HG03025 (cell line): ENCODE results near the gene SGSH.
"Not testable (repeated sequence)": the region's sequence is repeated elsewhere in the genome, so short reads cannot be mapped to it uniquely, and the experiment has no call there.

Experiments
- ATAC-seq: cut with Tn5 transposase; IDR thresholded peaks from one replicate; pipeline ENCODE4 v1.9.1; 2021; ENCODE audit warnings: mild to moderate bottlenecking, moderate library complexity; ENCODE audit not compliant: unreplicated experiment, low FRiP score

SGSH gene

GRCh38 chr17:80220054-80220735 lies at the start of gene SGSH, which contains the start of gene SLC26A11:
Gene SGSH (minus strand): TSS chr17:80220333. CDS start chr17:80220313, 20 bp downstream.
Gene SLC26A11 (plus strand): TSS chr17:80220427. CDS start chr17:80221561, 1,134 bp downstream.
- ATAC-seq = no peak

- ATAC-seq = no peak
Measured at GRCh38 chr17:80269405-80269807, 49.3 kb upstream of the SGSH start.

GRCh38 chr17:80268427-80268826 lies 48.3 kb upstream of the SGSH start:
- no peak for ATAC-seq

GRCh38 chr17:80267391-80267790 lies 47.3 kb upstream of the SGSH start:
- no peak for ATAC-seq

GRCh38 chr17:80265205-80266068 lies 45.3 kb upstream of the SGSH start:
- ATAC-seq = no peak

GRCh38 chr17:80264205-80265075 lies 44.3 kb upstream of the SGSH start:
- no peak for ATAC-seq

GRCh38 chr17:80263253-80264204 lies 43.4 kb upstream of the SGSH start:
- peak; percentile 36 for ATAC-seq

- no peak for ATAC-seq
Measured at GRCh38 chr17:80262775-80263244, 42.7 kb upstream of the SGSH start.

- ATAC-seq = no peak
Measured at GRCh38 chr17:80262291-80262690, 42.2 kb upstream of the SGSH start.

GRCh38 chr17:80261895-80262279 lies 41.8 kb upstream of the SGSH start:
- no peak for ATAC-seq

GRCh38 chr17:80261159-80261894 lies 41.2 kb upstream of the SGSH start:
- no peak for ATAC-seq

GRCh38 chr17:80260791-80261158 lies 40.6 kb upstream of the SGSH start, which contains the start of gene RNF213:
Gene RNF213 (plus strand): TSS chr17:80260852. CDS start chr17:80263682, 2,830 bp downstream.
- ATAC-seq = no peak

GRCh38 chr17:80260069-80260535 lies 40.0 kb upstream of the SGSH start:
- ATAC-seq = no peak

GRCh38 chr17:80259457-80260068 lies 39.4 kb upstream of the SGSH start:
- ATAC-seq = no peak

- not testable (repeated sequence) for ATAC-seq
Measured at GRCh38 chr17:80258296-80258695, 38.2 kb upstream of the SGSH start.

- no peak for ATAC-seq
Measured at GRCh38 chr17:80257716-80258213, 37.6 kb upstream of the SGSH start.

GRCh38 chr17:80256034-80256350 lies 35.9 kb upstream of the SGSH start:
- ATAC-seq = no peak
